CD14-positive monocyte (primary cell): Measurements from ENCODE around the gene TBC1D22A. TPM values are rescaled to one million over a fixed set of nuclear protein-coding genes. Genes with fewer than 3 reads are reported as not detected.

Experiments used
- DNase-seq, 3 donors: peaks; one replicate each; pipeline ENCODE4 v3.0.0-alpha.2; 2011 to 2022
- H2AFZ ChIP-seq: 2 replicates; pipeline ENCODE4 v1.6.0; 2012; ENCODE audit warnings: mild to moderate bottlenecking, low read depth, low read length, inconsistent platforms; ENCODE audit not compliant: insufficient read depth, poor library complexity, severe bottlenecking
- H3K27ac ChIP-seq, 2 donors: 1 replicate in 1 of 2; 2 replicates in 1 of 2; pipeline ENCODE4 v1.5.1; 2012 to 2013; ENCODE audit warnings: low read length in 2 of 2, control low read depth in 1 of 2, inconsistent platforms in 1 of 2, low read depth in 1 of 2, mild to moderate bottlenecking in 1 of 2
- H3K27me3 ChIP-seq, 2 donors: one replicate each; pipeline versions ENCODE4 v1.6.0 to v1.6.1; 2011 to 2013; ENCODE audit warnings: low read length in 2 of 2; ENCODE audit not compliant: control insufficient read depth in 2 of 2, insufficient read depth in 2 of 2
- H3K36me3 ChIP-seq, 2 donors: replicated peaks in 1 of 2; 1 replicate in 1 of 2; 2 replicates in 1 of 2; pipeline versions ENCODE4 v1.5.1 to v1.6.1; 2012 to 2013; ENCODE audit warnings: low read length in 2 of 2, control low read depth in 1 of 2, inconsistent platforms in 1 of 2, mild to moderate bottlenecking in 1 of 2; ENCODE audit not compliant: insufficient read depth in 2 of 2, control insufficient read depth in 1 of 2
- H3K4me1 ChIP-seq, 2 donors: 1 replicate in 1 of 2; 2 replicates in 1 of 2; pipeline versions ENCODE4 v1.5.1 to v1.6.1; 2012 to 2013; ENCODE audit warnings: low read length in 2 of 2, control low read depth in 1 of 2, inconsistent platforms in 1 of 2, mild to moderate bottlenecking in 1 of 2, moderate library complexity in 1 of 2; ENCODE audit not compliant: insufficient read depth in 2 of 2, control insufficient read depth in 1 of 2
- H3K4me2 ChIP-seq: replicated peaks from 2 replicates; pipeline ENCODE3; 2012; ENCODE audit warnings: low read length, moderate library complexity, mild to moderate bottlenecking; ENCODE audit not compliant: poor library complexity, severe bottlenecking; ENCODE audit errors: extremely low read depth
- H3K4me3 ChIP-seq, 3 experiments: fragments of 200-600 bp in 1 of 3; sonication (generic) in 1 of 3; replicated peaks in 1 of 3; 1 replicate in 2 of 3; 2 replicates in 1 of 3; pipeline ENCODE4 v1.5.1; 2011 to 2013; ENCODE audit warnings: low read length in 3 of 3, mild to moderate bottlenecking in 3 of 3, control low read depth in 2 of 3, low read depth in 2 of 3, inconsistent platforms in 1 of 3, moderate library complexity in 1 of 3
- H3K79me2 ChIP-seq: 2 replicates; pipeline ENCODE4 v1.6.0; 2012; ENCODE audit warnings: mild to moderate bottlenecking, control low read depth, inconsistent platforms, low read length, moderate library complexity; ENCODE audit not compliant: insufficient read depth
- H3K9ac ChIP-seq: 2 replicates; pipeline ENCODE4 v1.6.0; 2017; ENCODE audit warnings: low read length, mild to moderate bottlenecking; ENCODE audit not compliant: insufficient read depth, poor library complexity, severe bottlenecking
- H3K9me3 ChIP-seq, 2 donors: replicated peaks in 1 of 2; 1 replicate in 1 of 2; 2 replicates in 1 of 2; pipeline versions ENCODE4 v1.5.1 to v1.6.1; 2012 to 2013; ENCODE audit warnings: low read length in 2 of 2, control low read depth in 1 of 2; ENCODE audit not compliant: control insufficient read depth in 1 of 2, insufficient read depth in 1 of 2
- H4K20me1 ChIP-seq: 2 replicates; pipeline ENCODE4 v1.6.0; 2012; ENCODE audit warnings: mild to moderate bottlenecking, low read length, control low read depth, moderate library complexity; ENCODE audit not compliant: insufficient read depth
- H3K27ac Mint-ChIP-seq, 7 donors: one replicate each; pipeline ENCODE4 v1.8.0; 2020; ENCODE audit warnings: mild to moderate bottlenecking in 7 of 7, mixed read lengths in 7 of 7, moderate library complexity in 6 of 7, inconsistent platforms in 2 of 7
- H3K27me3 Mint-ChIP-seq, 3 donors: one replicate each; pipeline ENCODE4 v1.8.0; 2021 to 2022; ENCODE audit warnings: low read depth in 3 of 3, mild to moderate bottlenecking in 3 of 3, mixed read lengths in 3 of 3, moderate library complexity in 3 of 3, inconsistent platforms in 1 of 3
- H3K36me3 Mint-ChIP-seq, 2 donors: one replicate each; pipeline ENCODE4 v1.8.0; 2020; ENCODE audit warnings: mixed read lengths in 2 of 2, inconsistent platforms in 1 of 2, mild to moderate bottlenecking in 1 of 2
- H3K4me1 Mint-ChIP-seq: one replicate; pipeline ENCODE4 v1.8.0; 2020; ENCODE audit warnings: mild to moderate bottlenecking, mixed read lengths
- H3K4me3 Mint-ChIP-seq, 2 donors: one replicate each; pipeline ENCODE4 v1.8.0; 2020; ENCODE audit warnings: mild to moderate bottlenecking in 2 of 2, mixed read lengths in 2 of 2, moderate library complexity in 1 of 2
- H3K9me3 Mint-ChIP-seq, 7 donors: one replicate each; pipeline ENCODE4 v1.8.0; 2020 to 2022; ENCODE audit warnings: mixed read lengths in 7 of 7, mild to moderate bottlenecking in 6 of 7, moderate library complexity in 6 of 7, inconsistent platforms in 2 of 7
- WGBS: methylation state at CpG from one replicate; pipeline ENCODE4 v1.1.5; 2013; ENCODE audit warnings: missing lambda C conversion rate; ENCODE audit not compliant: insufficient coverage; 5-methylcytosine and 5-hydroxymethylcytosine counted together
- intact Hi-C, 2 donors: fragments of 100-400 bp; cut with micrococcal nuclease; formaldehyde crosslinking; loops; one replicate each; pipeline versions ENCODE4 v1.15.0 to v1.15.1; 2023
- polyA plus RNA-seq, 3 donors: library from polyadenylated mRNA; depleted of rRNA in 1 of 3; unstranded in 2 of 3; stranded (reverse) in 1 of 3; fragments of 300-500 nt in 2 of 3; fragments of >200 nt in 1 of 3; fragmentation: Illumina TruSeq in 2 of 3; gene quantifications; 1 replicate in 2 of 3; 2 replicates in 1 of 3; pipeline ENCODE4 v1.2.3, GENCODE V29; 2012 to 2021
- TF ChIP-seq, protein P1 (sequence below): fragments of 200-600 bp; IDR thresholded peaks from one replicate; pipeline ENCODE4 v1.8.0; 2022; ENCODE audit warnings: antibody characterized with exemption, mild to moderate bottlenecking

The TBC1D22A gene
- polyA plus RNA-seq, 3 donors, result 25.9 to 36.2 (median 29.5) TPM

GRCh38 chr22:47196166-47196849 is 433.9 kb downstream of the TBC1D22A start:
- TF ChIP-seq, protein P1, sequence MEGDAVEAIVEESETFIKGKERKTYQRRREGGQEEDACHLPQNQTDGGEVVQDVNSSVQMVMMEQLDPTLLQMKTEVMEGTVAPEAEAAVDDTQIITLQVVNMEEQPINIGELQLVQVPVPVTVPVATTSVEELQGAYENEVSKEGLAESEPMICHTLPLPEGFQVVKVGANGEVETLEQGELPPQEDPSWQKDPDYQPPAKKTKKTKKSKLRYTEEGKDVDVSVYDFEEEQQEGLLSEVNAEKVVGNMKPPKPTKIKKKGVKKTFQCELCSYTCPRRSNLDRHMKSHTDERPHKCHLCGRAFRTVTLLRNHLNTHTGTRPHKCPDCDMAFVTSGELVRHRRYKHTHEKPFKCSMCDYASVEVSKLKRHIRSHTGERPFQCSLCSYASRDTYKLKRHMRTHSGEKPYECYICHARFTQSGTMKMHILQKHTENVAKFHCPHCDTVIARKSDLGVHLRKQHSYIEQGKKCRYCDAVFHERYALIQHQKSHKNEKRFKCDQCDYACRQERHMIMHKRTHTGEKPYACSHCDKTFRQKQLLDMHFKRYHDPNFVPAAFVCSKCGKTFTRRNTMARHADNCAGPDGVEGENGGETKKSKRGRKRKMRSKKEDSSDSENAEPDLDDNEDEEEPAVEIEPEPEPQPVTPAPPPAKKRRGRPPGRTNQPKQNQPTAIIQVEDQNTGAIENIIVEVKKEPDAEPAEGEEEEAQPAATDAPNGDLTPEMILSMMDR, result no peak
- H4K20me1 ChIP-seq, result no peaks in the 10 kb centered on the region
- 92% methylated on average over 5 of the region's 5 CpGs for WGBS
- H3K4me2 ChIP-seq, result no peak overlapping the region
- no peaks in the 10 kb centered on the region for H3K79me2 ChIP-seq
- Mint-ChIP-seq H3K4me3 (no peak overlapping the region), H3K36me3 (no peaks in the 10 kb centered on the region), H3K27me3 (peaks cover 0 to 1% (median 0%) of the 10 kb centered on the region in 3 donors), H3K27ac (peak overlapping the region in 1 of 7 donors; percentile 10), H3K4me1 (no peaks in the 10 kb centered on the region), H3K9me3 (peaks cover 0 to 2% (median 0%) of the 10 kb centered on the region in 7 donors)
- H3K27me3 ChIP-seq, result no peaks in the 10 kb centered on the region
- intact Hi-C loops, result no loop called here
- no peak overlapping the region for H3K27ac ChIP-seq
- H3K4me1 ChIP-seq, result no peaks in the 10 kb centered on the region
- no peaks in the 10 kb centered on the region for H3K9me3 ChIP-seq
- DNase-seq, result no peak
- no peak overlapping the region for H2AFZ ChIP-seq
- H3K36me3 ChIP-seq, result no peaks in the 10 kb centered on the region
- H3K9ac ChIP-seq, result no peak overlapping the region
- no peak overlapping the region for H3K4me3 ChIP-seq

- H3K4me3 ChIP-seq, result no peak overlapping the region
- Mint-ChIP-seq H3K4me3 (no peak overlapping the region), H3K27ac (no peak overlapping the region), H3K27me3 (peaks cover 0 to 1% (median 0%) of the 10 kb centered on the region in 3 donors), H3K4me1 (no peaks in the 10 kb centered on the region), H3K9me3 (peaks cover 0 to 4% (median 0%) of the 10 kb centered on the region in 7 donors), H3K36me3 (no peaks in the 10 kb centered on the region)
- H2AFZ ChIP-seq, result no peak overlapping the region
- no peaks in the 10 kb centered on the region for H3K27me3 ChIP-seq
- no peaks in the 10 kb centered on the region for H3K9me3 ChIP-seq
- H4K20me1 ChIP-seq, result no peaks in the 10 kb centered on the region
- no peak overlapping the region for H3K27ac ChIP-seq
- H3K4me2 ChIP-seq, result no peak overlapping the region
- H3K79me2 ChIP-seq, result no peaks in the 10 kb centered on the region
- no peaks in the 10 kb centered on the region for H3K4me1 ChIP-seq
- 86% methylated on average over 27 of the region's 27 CpGs for WGBS
- no peaks in the 10 kb centered on the region for H3K36me3 ChIP-seq
- TF ChIP-seq, protein P1, result no peak
- no peak for DNase-seq
- intact Hi-C loops, result no loop called here
- no peak overlapping the region for H3K9ac ChIP-seq
Measured at GRCh38 chr22:47196881-47197772, 434.7 kb downstream of the TBC1D22A start.
